ENCODE measurements around the gene ZNF462.

DNA sequence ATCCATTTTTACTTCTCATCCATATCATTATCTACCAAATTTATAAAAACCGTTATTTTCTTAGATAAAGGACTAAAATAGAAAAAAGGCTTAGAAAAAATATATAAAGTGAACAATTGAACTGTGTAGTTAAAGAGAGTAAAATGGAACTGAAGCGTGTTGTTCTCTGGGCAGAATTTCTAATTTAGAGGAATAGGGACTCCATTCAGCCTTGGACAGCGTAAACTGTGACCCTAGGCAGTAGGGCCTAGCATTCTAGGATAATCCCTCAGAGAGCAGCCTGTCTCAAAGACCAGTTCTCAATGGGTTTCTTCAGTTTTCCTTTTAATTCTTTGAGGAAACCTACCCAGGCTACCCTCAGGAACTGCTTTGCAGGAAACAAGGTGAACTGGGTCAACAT, 11.1 kb downstream of the ZNF462 start:
- no peak for TF ChIP-seq POLR2A (IDR thresholded peaks at IDR 0.05)
- no peak for TF ChIP-seq POLR2AphosphoS5 (IDR thresholded peaks at IDR 0.05)
- TF ChIP-seq, protein P1, sequence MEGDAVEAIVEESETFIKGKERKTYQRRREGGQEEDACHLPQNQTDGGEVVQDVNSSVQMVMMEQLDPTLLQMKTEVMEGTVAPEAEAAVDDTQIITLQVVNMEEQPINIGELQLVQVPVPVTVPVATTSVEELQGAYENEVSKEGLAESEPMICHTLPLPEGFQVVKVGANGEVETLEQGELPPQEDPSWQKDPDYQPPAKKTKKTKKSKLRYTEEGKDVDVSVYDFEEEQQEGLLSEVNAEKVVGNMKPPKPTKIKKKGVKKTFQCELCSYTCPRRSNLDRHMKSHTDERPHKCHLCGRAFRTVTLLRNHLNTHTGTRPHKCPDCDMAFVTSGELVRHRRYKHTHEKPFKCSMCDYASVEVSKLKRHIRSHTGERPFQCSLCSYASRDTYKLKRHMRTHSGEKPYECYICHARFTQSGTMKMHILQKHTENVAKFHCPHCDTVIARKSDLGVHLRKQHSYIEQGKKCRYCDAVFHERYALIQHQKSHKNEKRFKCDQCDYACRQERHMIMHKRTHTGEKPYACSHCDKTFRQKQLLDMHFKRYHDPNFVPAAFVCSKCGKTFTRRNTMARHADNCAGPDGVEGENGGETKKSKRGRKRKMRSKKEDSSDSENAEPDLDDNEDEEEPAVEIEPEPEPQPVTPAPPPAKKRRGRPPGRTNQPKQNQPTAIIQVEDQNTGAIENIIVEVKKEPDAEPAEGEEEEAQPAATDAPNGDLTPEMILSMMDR (IDR thresholded peaks at IDR 0.05): no peak
